H9 (cell line): ENCODE data around the gene TP53TG3C. TPM values are rescaled to one million over a fixed set of nuclear protein-coding genes. Genes with fewer than 3 reads are reported as not detected.
"Not testable (repeated sequence)": the region's sequence is repeated elsewhere in the genome, so short reads cannot be mapped to it uniquely, and the experiment has no call there.

Experiments
- DNase-seq: peaks from one replicate; pipeline ENCODE4 v3.0.0-alpha.2; 2017
- H2AFZ ChIP-seq: one replicate; pipeline ENCODE4 v1.6.1; 2013; ENCODE audit warnings: mild to moderate bottlenecking, low read length, control low read depth, moderate library complexity
- H2AK5ac ChIP-seq: 2 replicates; pipeline ENCODE4 v1.6.1; 2013; ENCODE audit warnings: low read length, control low read depth, mixed read lengths; ENCODE audit not compliant: insufficient read length
- H2BK120ac ChIP-seq: one replicate; pipeline ENCODE4 v1.6.1; 2013; ENCODE audit warnings: low read depth, mild to moderate bottlenecking, low read length, control low read depth, inconsistent platforms; ENCODE audit not compliant: poor library complexity, severe bottlenecking
- H2BK12ac ChIP-seq: 2 replicates; pipeline ENCODE4 v1.6.1; 2013; ENCODE audit warnings: low read length, control low read depth, mixed read lengths, low read depth; ENCODE audit not compliant: insufficient read length
- H2BK15ac ChIP-seq: 2 replicates; pipeline ENCODE4 v1.6.1; 2013; ENCODE audit warnings: low read depth, low read length, control low read depth
- H2BK20ac ChIP-seq: one replicate; pipeline ENCODE4 v1.6.1; 2013; ENCODE audit warnings: low read depth, mild to moderate bottlenecking, low read length, control low read depth, inconsistent platforms; ENCODE audit not compliant: poor library complexity, severe bottlenecking
- H2BK5ac ChIP-seq: 2 replicates; pipeline ENCODE4 v1.6.1; 2013; ENCODE audit warnings: low read length, control low read depth, mixed read lengths; ENCODE audit not compliant: insufficient read length
- H3K14ac ChIP-seq: 2 replicates; pipeline ENCODE4 v1.6.1; 2013; ENCODE audit warnings: low read length, control low read depth; ENCODE audit not compliant: insufficient read depth
- H3K18ac ChIP-seq: 2 replicates; pipeline ENCODE4 v1.6.1; 2013; ENCODE audit warnings: low read depth, mild to moderate bottlenecking, mixed read lengths, low read length, control low read depth; ENCODE audit not compliant: insufficient read length
- H3K23ac ChIP-seq: 2 replicates; pipeline ENCODE4 v1.6.1; 2013; ENCODE audit warnings: low read length, control low read depth, mixed read lengths, low read depth; ENCODE audit not compliant: insufficient read length
- H3K23me2 ChIP-seq: 2 replicates; pipeline ENCODE4 v1.6.1; 2013; ENCODE audit warnings: low read depth, mild to moderate bottlenecking, mixed read lengths, low read length, control low read depth; ENCODE audit not compliant: insufficient read length, poor library complexity, severe bottlenecking
- H3K27ac ChIP-seq: 2 replicates; pipeline ENCODE4 v1.5.1; 2013; ENCODE audit warnings: low read length, control low read depth, mixed read lengths, low read depth; ENCODE audit not compliant: insufficient read length
- H3K27me3 ChIP-seq: 2 replicates; pipeline ENCODE4 v1.6.1; 2013; ENCODE audit warnings: low read length, control low read depth, inconsistent platforms; ENCODE audit not compliant: insufficient read depth
- H3K4ac ChIP-seq: 2 replicates; pipeline ENCODE4 v1.6.1; 2013; ENCODE audit warnings: low read depth, mild to moderate bottlenecking, control low read depth, inconsistent platforms, low read length, moderate library complexity
- H3K4me1 ChIP-seq: 2 replicates; pipeline ENCODE4 v1.6.1; 2013; ENCODE audit warnings: low read length, control low read depth, inconsistent platforms; ENCODE audit not compliant: insufficient read depth
- H3K4me2 ChIP-seq: 2 replicates; pipeline ENCODE4 v1.6.1; 2013; ENCODE audit warnings: low read length, control low read depth, mixed read lengths; ENCODE audit not compliant: insufficient read length, insufficient read depth
- H3K56ac ChIP-seq: 2 replicates; pipeline ENCODE4 v1.6.1; 2013; ENCODE audit warnings: low read depth, mild to moderate bottlenecking, mixed read lengths, low read length, control low read depth; ENCODE audit not compliant: insufficient read length
- H3K79me1 ChIP-seq: 2 replicates; pipeline ENCODE4 v1.6.1; 2013; ENCODE audit warnings: low read depth, mild to moderate bottlenecking, moderate library complexity, low read length, control low read depth, inconsistent platforms; ENCODE audit not compliant: insufficient read depth, poor library complexity, severe bottlenecking
- H3K79me2 ChIP-seq: 2 replicates; pipeline ENCODE4 v1.6.1; 2013; ENCODE audit warnings: low read length, control low read depth, inconsistent platforms; ENCODE audit not compliant: insufficient read depth
- H3K9ac ChIP-seq: 2 replicates; pipeline ENCODE4 v1.6.1; 2013; ENCODE audit warnings: low read length, control low read depth, mixed read lengths; ENCODE audit not compliant: insufficient read length; ENCODE audit errors: extremely low read depth
- H3K9me3 ChIP-seq: one replicate; pipeline ENCODE4 v1.6.1; 2013; ENCODE audit warnings: low read depth, low read length, inconsistent platforms; ENCODE audit not compliant: control insufficient read depth
- H3T11ph ChIP-seq: one replicate; pipeline ENCODE4 v1.6.1; 2013; ENCODE audit warnings: mild to moderate bottlenecking, low read length, control low read depth, inconsistent platforms
- H4K20me1 ChIP-seq: one replicate; pipeline ENCODE4 v1.6.1; 2013; ENCODE audit not compliant: control insufficient read depth, insufficient read length, insufficient read depth
- H4K5ac ChIP-seq: 2 replicates; pipeline ENCODE4 v1.6.1; 2013; ENCODE audit warnings: low read depth, mild to moderate bottlenecking, mixed read lengths, low read length, control low read depth; ENCODE audit not compliant: insufficient read length
- H4K8ac ChIP-seq: replicated peaks from 2 replicates; pipeline ENCODE4 v1.6.1; 2013; ENCODE audit warnings: low read length, control low read depth, mixed read lengths, low read depth; ENCODE audit not compliant: insufficient read length
- H4K91ac ChIP-seq: 2 replicates; pipeline ENCODE4 v1.6.1; 2013; ENCODE audit warnings: low read depth, mild to moderate bottlenecking, moderate library complexity, mixed read lengths, low read length, control low read depth; ENCODE audit not compliant: insufficient read length
- H3K27ac Mint-ChIP-seq, 3 experiments: 2 replicates in 2 of 3; 3 replicates in 1 of 3; pipeline ENCODE4 v1.8.0; 2020 to 2021; ENCODE audit warnings: mixed read lengths in 3 of 3, mild to moderate bottlenecking in 1 of 3, moderate library complexity in 1 of 3
- H3K27me3 Mint-ChIP-seq: 2 replicates; pipeline ENCODE4 v1.8.0; 2021; ENCODE audit warnings: low read depth, mild to moderate bottlenecking, moderate library complexity, mixed read lengths
- H3K36me3 Mint-ChIP-seq, 3 experiments: 2 replicates in 2 of 3; 3 replicates in 1 of 3; pipeline ENCODE4 v1.8.0; 2020 to 2021; ENCODE audit warnings: low read depth in 3 of 3, mixed read lengths in 3 of 3; ENCODE audit not compliant: insufficient read depth in 1 of 3
- H3K4me1 Mint-ChIP-seq, 2 experiments: 2 replicates each; pipeline ENCODE4 v1.8.0; 2020; ENCODE audit warnings: mixed read lengths in 2 of 2
- H3K4me3 Mint-ChIP-seq, 2 experiments: 2 replicates in 1 of 2; 3 replicates in 1 of 2; pipeline ENCODE4 v1.8.0; 2020 to 2021; ENCODE audit warnings: mild to moderate bottlenecking in 2 of 2, mixed read lengths in 2 of 2, moderate library complexity in 1 of 2
- H3K9me3 Mint-ChIP-seq, 2 experiments: 2 replicates in 1 of 2; 3 replicates in 1 of 2; pipeline ENCODE4 v1.8.0; 2020; ENCODE audit warnings: mild to moderate bottlenecking in 2 of 2, mixed read lengths in 2 of 2, moderate library complexity in 1 of 2
- WGBS: extraction: QIAGEN DNeasy Blood & Tissue Kit; methylation state at CpG from one replicate; pipeline ENCODE4 v1.1.7; 2013; ENCODE audit warnings: missing lambda C conversion rate, low lambda C conversion rate, mixed read lengths; ENCODE audit not compliant: insufficient read length; ENCODE audit errors: extremely low coverage; 5-methylcytosine and 5-hydroxymethylcytosine counted together
- long read RNA-seq: library from polyadenylated mRNA; unstranded; transcript quantifications from one replicate; pipeline ENCODE4 v2.0.0, GENCODE V29; 2020
- total RNA-seq: library from RNA; stranded (reverse); gene quantifications from 2 replicates; pipeline ENCODE4 v1.2.1, GENCODE V29; 2021

The TP53TG3C gene, protein sequence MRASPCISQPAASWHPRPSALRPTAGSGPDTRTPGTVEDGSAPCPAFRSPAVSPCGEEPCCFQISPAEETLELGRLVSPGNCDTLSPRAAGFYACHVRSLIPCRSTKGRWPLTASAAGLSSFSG
- not detected in 2 replicates for total RNA-seq
- long read RNA-seq: 0 reads

DNA sequence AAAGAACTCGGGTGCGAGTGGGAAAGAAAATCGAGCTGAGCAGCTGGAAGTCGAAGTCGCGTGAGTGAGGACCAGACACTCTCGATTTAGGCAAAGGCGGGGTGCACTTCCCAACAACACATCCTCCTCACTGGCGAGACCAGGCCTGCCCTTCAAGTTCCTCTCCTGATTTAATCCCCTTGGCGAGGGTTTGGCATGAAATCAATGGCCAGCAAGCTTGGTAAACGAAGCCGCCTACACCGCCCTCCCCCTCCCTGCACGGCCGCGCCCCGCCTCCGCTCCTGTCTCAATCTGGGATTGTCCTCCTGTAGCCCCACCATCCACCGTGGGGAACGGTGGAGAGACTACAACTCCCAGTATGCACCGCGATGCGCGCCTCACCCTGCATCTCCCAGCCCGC lies at the start of gene TP53TG3C:
Gene TP53TG3C (plus strand): TSS at position 301 of the 400 bp plus-strand sequence. CDS start 68 bp downstream, at position 369.
- not testable (repeated sequence) for H3K4me2 ChIP-seq, DNase-seq, H3K4ac ChIP-seq, H3K79me2 ChIP-seq, H3K18ac ChIP-seq, H4K91ac ChIP-seq, H3K27me3 ChIP-seq, H3K14ac ChIP-seq, H3K56ac ChIP-seq, H4K8ac ChIP-seq, H2AK5ac ChIP-seq, H2BK120ac ChIP-seq, H3K4me1 ChIP-seq, H3K27ac ChIP-seq, H3K23me2 ChIP-seq, H3K9me3 ChIP-seq, H3K4me1 Mint-ChIP-seq, H2BK15ac ChIP-seq, H4K20me1 ChIP-seq, H3K4me3 Mint-ChIP-seq, H3K9ac ChIP-seq, H2BK20ac ChIP-seq, H2BK12ac ChIP-seq, H3K23ac ChIP-seq, H3K9me3 Mint-ChIP-seq, H3K36me3 Mint-ChIP-seq, H3T11ph ChIP-seq, H3K27me3 Mint-ChIP-seq, H2AFZ ChIP-seq, H2BK5ac ChIP-seq, H4K5ac ChIP-seq, H3K27ac Mint-ChIP-seq, H3K79me1 ChIP-seq
- WGBS: no CpG with 5 or more reads among the region's 25 CpGs

Other genes with a start within 250 kb of the TP53TG3C start
- gene TP53TG3E, start 110.1 kb downstream of the TP53TG3C start, total RNA-seq: not detected in 2 replicates
- not detected in 2 replicates for gene TP53TG3B, start 166.6 kb downstream of the TP53TG3C start, total RNA-seq